OCI-LY1 (cell line): ENCODE results near the gene PAM16.

ENCODE experiments used
- CTCF ChIP-seq: fragments of 200-600 bp; sonication (generic), shearing (Covaris generic); IDR thresholded peaks from 2 replicates; pipeline ENCODE4 v1.5.1; 2017; ENCODE audit warnings: mild to moderate bottlenecking, antibody characterized with exemption, low read length, moderate library complexity, mixed read lengths
- EZH2 ChIP-seq: fragments of 200-600 bp; sonication (generic), shearing (Covaris generic); IDR thresholded peaks from 2 replicates; pipeline ENCODE4 v1.8.0; 2017; ENCODE audit warnings: borderline replicate concordance, mixed run types, mild to moderate bottlenecking, antibody characterized with exemption, low read length, moderate library complexity, mixed read lengths

- TF ChIP-seq CTCF, result peak; percentile 87
- no peak for TF ChIP-seq EZH2
These were observed 20.7 kb downstream of the PAM16 start for GRCh38 chr16:4330277-4330874.
